Activated naive CD8-positive, alpha-beta T cell treated with anti-CD3 and anti-CD28 coated beads for 36 hours (primary cell): ENCODE data around the gene TBXA2R. TPM values are rescaled to one million over a fixed set of nuclear protein-coding genes. Genes with fewer than 3 reads are reported as not detected.

Experiments used
- DNase-seq: peaks from one replicate; pipeline ENCODE4 v3.0.0; 2021
- H3K27ac Mint-ChIP-seq: one replicate; pipeline ENCODE4 v1.8.0; 2022; ENCODE audit warnings: mild to moderate bottlenecking, moderate library complexity, mixed read lengths
- H3K27me3 Mint-ChIP-seq: one replicate; pipeline ENCODE4 v1.8.0; 2022; ENCODE audit warnings: mild to moderate bottlenecking, mixed read lengths
- H3K36me3 Mint-ChIP-seq: one replicate; pipeline ENCODE4 v1.8.0; 2021; ENCODE audit warnings: mild to moderate bottlenecking, mixed read lengths
- H3K4me1 Mint-ChIP-seq: one replicate; pipeline ENCODE4 v1.8.0; 2021; ENCODE audit warnings: mixed read lengths
- H3K4me3 Mint-ChIP-seq: one replicate; pipeline ENCODE4 v1.8.0; 2022; ENCODE audit warnings: mild to moderate bottlenecking, moderate library complexity, mixed read lengths
- H3K9me3 Mint-ChIP-seq: one replicate; pipeline ENCODE4 v1.8.0; 2022; ENCODE audit warnings: mixed read lengths
- total RNA-seq, 2 experiments: library from RNA; stranded (reverse); gene quantifications; one replicate each; pipeline ENCODE4 v1.2.3, GENCODE V29; 2021

TBXA2R gene
- total RNA-seq, 2 experiments from 2014 or later = 2.8 to 3.1 TPM

DNA sequence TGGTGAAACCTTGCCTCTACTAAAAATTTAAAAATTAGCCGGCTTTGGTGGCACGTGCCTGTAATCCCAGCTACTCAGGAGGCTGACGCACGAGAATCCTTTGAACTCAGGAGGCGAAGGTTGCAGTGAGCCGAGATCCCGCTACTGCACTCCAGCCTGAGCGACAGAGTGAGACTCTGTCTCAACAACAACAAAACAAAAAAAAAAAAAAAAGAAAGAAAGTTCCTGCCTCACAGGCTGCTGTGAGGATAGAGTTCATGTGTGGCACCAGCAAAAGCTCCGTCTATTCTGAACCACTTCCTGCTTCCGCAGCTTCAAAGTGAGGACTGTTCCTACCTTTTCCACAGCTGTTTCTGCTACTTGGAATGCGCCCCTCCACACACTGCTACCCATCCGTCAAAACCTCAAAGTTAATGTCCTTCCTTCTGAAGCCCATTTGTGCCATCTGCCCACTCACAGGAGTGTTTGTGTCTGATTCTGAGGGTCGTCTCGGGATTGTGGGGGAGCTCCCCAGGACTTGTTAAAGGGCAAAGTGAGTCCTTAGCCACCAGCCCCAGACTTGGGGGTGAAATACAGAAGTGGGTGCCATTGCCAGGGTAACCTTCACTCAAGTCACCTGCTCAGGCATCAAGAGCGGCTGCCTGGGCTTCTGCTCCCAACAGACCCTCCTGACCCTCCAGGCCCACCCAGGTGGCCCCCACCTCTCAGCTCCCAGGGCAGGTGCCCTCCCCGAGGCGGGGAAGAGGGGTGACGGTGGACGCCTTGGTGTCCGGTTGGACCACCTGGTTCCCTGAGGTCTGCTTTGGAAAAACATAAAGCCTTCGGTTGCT, 52.2 kb downstream of the TBXA2R start:
- Mint-ChIP-seq H3K27me3 (no peaks in the 10 kb centered on the region), H3K9me3 (no peaks in the 10 kb centered on the region), H3K36me3 (peaks cover 16% of the 10 kb centered on the region), H3K4me3 (peak overlapping the region; percentile 93), H3K4me1 (peaks cover 32% of the 10 kb centered on the region), H3K27ac (peak overlapping the region; percentile 89)
- no peak for DNase-seq

GRCh38 chr19:3551792-3552095, 54.9 kb downstream of the TBXA2R start:
- no peak overlapping the region for H3K27ac Mint-ChIP-seq
- H3K27me3 Mint-ChIP-seq = no peaks in the 10 kb centered on the region
- peaks cover 16% of the 10 kb centered on the region for H3K36me3 Mint-ChIP-seq
- H3K4me3 Mint-ChIP-seq = no peak overlapping the region
- peaks cover 29% of the 10 kb centered on the region for H3K4me1 Mint-ChIP-seq
- DNase-seq = no peak
- H3K9me3 Mint-ChIP-seq = no peaks in the 10 kb centered on the region

GRCh38 chr19:3550947-3551791, 55.5 kb downstream of the TBXA2R start:
- H3K27me3 Mint-ChIP-seq = no peaks in the 10 kb centered on the region
- H3K36me3 Mint-ChIP-seq = peaks cover 16% of the 10 kb centered on the region
- no peak overlapping the region for H3K4me3 Mint-ChIP-seq
- peak overlapping the region; percentile 1 for H3K27ac Mint-ChIP-seq
- DNase-seq = no peak
- H3K9me3 Mint-ChIP-seq = no peaks in the 10 kb centered on the region
- H3K4me1 Mint-ChIP-seq = peaks cover 27% of the 10 kb centered on the region

- no peak overlapping the region for H3K27ac Mint-ChIP-seq
- no peaks in the 10 kb centered on the region for H3K9me3 Mint-ChIP-seq
- peaks cover 22% of the 10 kb centered on the region for H3K4me1 Mint-ChIP-seq
- H3K27me3 Mint-ChIP-seq = no peaks in the 10 kb centered on the region
- DNase-seq = no peak
- no peak overlapping the region for H3K4me3 Mint-ChIP-seq
- peaks cover 14% of the 10 kb centered on the region for H3K36me3 Mint-ChIP-seq
Measured at GRCh38 chr19:3549816-3550215, 56.9 kb downstream of the TBXA2R start.

GRCh38 chr19:3548606-3549005, 58.1 kb downstream of the TBXA2R start:
- H3K4me3 Mint-ChIP-seq = no peak overlapping the region
- DNase-seq = no peak
- H3K4me1 Mint-ChIP-seq = peaks cover 16% of the 10 kb centered on the region
- peaks cover 13% of the 10 kb centered on the region for H3K36me3 Mint-ChIP-seq
- no peaks in the 10 kb centered on the region for H3K9me3 Mint-ChIP-seq
- H3K27me3 Mint-ChIP-seq = no peaks in the 10 kb centered on the region
- no peak overlapping the region for H3K27ac Mint-ChIP-seq

DNA sequence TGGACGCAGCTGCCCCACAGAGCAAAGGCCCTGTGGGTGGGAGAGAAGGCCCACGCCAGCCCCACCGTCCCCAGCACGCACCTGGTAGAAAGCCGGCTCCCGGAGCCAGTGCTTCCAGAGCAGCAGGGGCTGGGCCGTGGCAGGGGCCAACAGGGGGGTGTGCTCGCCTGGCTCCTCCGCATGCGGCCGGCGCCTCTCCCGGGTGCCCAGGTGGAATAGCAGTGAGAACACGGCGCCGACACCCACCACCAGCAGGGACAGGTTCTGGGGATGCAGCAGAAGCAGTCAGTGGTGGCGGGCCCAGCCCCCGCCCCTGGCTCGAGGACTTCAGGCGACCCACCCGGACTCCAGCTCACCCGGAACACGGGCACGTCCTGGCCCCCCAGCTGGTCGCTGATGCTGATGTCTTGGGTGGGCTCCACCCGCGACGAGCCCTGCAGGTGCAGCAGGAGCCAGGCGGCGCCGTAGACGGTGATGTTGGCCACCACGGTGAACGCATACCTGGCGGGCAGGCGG, 58.9 kb downstream of the TBXA2R start:
- Mint-ChIP-seq H3K4me3 (no peak overlapping the region), H3K27ac (no peak overlapping the region), H3K4me1 (peaks cover 12% of the 10 kb centered on the region), H3K27me3 (no peaks in the 10 kb centered on the region), H3K36me3 (peaks cover 12% of the 10 kb centered on the region), H3K9me3 (no peaks in the 10 kb centered on the region)
- DNase-seq = no peak

DNA sequence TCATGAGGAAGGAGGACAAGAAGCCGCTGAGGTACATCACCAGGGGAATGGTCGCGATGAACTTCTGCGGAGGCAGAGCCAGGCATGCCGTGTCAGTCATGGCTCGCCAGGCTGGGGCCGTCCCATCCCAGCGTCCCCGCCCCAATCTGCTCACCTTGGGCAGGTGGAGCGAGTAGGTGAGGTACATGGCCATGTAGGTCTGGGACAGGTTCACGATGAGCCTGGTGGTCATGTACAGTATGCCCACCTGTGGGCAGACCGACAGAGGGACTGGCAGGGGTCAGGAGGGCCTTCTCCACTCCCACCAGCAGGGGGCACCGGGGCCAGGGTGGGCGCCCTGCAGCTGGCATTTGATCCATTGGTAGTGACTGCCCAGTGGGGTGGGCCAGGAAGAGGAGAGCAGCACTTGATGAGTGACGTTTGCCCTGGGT, 59.4 kb downstream of the TBXA2R start:
- Mint-ChIP-seq H3K27ac (no peak overlapping the region), H3K9me3 (no peaks in the 10 kb centered on the region), H3K36me3 (peaks cover 12% of the 10 kb centered on the region), H3K4me1 (peaks cover 12% of the 10 kb centered on the region), H3K27me3 (no peaks in the 10 kb centered on the region), H3K4me3 (no peak overlapping the region)
- peak; percentile 44 for DNase-seq

DNA sequence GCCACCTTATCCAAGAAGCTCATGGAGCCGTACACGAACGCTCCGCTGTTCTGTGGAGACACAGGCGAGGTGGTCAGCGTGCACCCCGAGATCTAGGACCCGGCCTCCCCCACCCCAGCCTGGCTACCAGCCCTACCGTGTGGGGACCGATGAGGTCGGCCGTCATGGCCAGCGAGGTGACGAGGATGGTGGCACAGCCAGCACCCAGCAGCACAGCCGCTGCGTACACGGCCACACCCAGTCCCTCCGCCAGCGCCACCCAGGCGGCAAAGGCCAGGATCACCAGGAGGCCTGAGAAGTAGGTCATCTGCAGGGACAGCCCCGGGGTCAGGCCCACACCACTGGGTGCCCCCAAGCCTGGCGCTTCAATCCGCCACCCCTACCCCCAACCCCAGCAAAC, 60.6 kb downstream of the TBXA2R start:
- no peak for DNase-seq
- H3K4me1 Mint-ChIP-seq = peaks cover 7% of the 10 kb centered on the region
- H3K9me3 Mint-ChIP-seq = no peaks in the 10 kb centered on the region
- H3K27ac Mint-ChIP-seq = peak overlapping the region; percentile 36
- H3K27me3 Mint-ChIP-seq = no peaks in the 10 kb centered on the region
- H3K36me3 Mint-ChIP-seq = peaks cover 12% of the 10 kb centered on the region
- no peak overlapping the region for H3K4me3 Mint-ChIP-seq

DNA sequence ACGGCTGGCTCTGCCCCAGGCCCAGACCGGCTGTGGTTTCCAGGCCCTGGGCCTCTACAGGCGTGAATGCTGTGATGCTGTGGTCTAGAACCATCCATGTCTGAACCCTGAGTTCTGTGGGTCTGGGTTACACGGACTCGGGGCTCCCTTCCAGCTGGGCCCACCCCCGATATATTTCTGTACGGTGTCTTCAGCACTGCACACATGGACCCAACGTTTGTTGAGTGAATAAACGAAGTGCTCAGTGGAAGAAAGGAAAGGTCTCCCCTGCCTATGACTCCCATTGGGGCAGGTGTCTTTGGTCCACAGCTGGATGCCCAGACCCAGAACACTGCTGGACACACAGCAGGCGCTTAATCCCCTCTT, 61.0 kb downstream of the TBXA2R start:
- H3K27ac Mint-ChIP-seq = peak overlapping the region; percentile 36
- H3K9me3 Mint-ChIP-seq = no peaks in the 10 kb centered on the region
- no peaks in the 10 kb centered on the region for H3K27me3 Mint-ChIP-seq
- DNase-seq = no peak
- peaks cover 7% of the 10 kb centered on the region for H3K4me1 Mint-ChIP-seq
- H3K36me3 Mint-ChIP-seq = peaks cover 10% of the 10 kb centered on the region
- no peak overlapping the region for H3K4me3 Mint-ChIP-seq

DNA sequence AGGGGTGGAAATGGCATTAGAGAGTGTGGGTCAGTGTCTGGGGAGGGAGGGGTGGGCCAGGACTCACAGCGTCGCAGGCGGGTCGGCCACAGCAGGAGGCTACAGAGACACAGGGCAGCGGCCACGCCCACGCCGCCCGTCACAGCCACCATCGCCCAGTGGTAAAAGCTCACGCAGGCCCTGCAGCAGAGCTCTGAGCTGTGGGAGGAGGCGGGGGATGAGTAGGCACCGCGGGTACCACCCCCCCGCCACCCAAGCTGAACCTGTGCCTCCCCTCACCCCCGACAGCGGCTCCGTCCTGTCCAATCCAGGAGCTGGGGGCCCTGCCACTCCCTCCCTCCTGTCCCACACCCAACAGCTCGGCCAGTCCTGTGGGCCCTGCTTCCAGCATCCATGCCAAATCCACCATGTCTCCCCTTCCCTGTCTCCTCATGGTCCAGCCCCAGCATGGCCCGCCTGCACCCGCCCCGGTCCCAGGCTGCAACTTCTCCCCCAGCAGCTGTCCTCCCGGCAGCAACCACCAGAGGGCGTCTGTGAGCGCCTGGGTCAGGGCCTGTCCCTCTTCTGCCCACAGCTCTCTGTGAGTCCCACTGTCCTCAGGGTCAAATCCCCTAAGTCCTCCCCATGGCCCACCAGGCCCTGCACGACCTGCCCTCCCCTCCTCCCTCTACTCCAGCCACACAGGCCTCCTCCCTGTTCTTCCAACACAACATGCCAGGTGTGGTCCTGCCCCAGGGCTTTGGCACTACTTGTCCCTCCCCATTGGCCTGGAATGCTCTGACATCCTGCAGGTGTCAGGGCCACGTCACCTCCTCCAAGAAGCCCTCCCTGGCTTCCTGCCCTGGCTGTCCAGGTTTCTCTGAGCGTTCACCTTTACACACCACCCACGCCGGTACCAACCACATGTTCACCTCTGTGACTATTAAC, 61.7 kb downstream of the TBXA2R start:
- Mint-ChIP-seq H3K9me3 (no peaks in the 10 kb centered on the region), H3K4me1 (peaks cover 7% of the 10 kb centered on the region), H3K27me3 (no peaks in the 10 kb centered on the region), H3K27ac (peak overlapping the region; percentile 45), H3K36me3 (peaks cover 10% of the 10 kb centered on the region), H3K4me3 (no peak overlapping the region)
- DNase-seq = peak; percentile 76

Other genes with a start within 250 kb of the TBXA2R start
- 10 to 100 TPM; 19.0 to 19.5 TPM for gene NFIC, start 240.3 kb downstream of the TBXA2R start, total RNA-seq
- gene SMIM24, start 126.3 kb downstream of the TBXA2R start, total RNA-seq = 1 to 10 TPM; 2.2 to 2.5 TPM
- not detected for gene SMIM44, start 123.4 kb downstream of the TBXA2R start, total RNA-seq
- 10 to 100 TPM; 17.2 to 18.3 TPM for gene DOHH, start 106.2 kb downstream of the TBXA2R start, total RNA-seq
- gene FZR1, start 100.6 kb downstream of the TBXA2R start, total RNA-seq = 10 to 100 TPM; 32.6 to 39.6 TPM
- 1 to 10 TPM; 1.2 to 2.2 TPM for gene TEKTIP1, start 67.7 kb downstream of the TBXA2R start, total RNA-seq
- gene MFSD12, start 49.3 kb downstream of the TBXA2R start, total RNA-seq = 10 to 100 TPM; 73.2 to 76.1 TPM
- 10 to 100 TPM; 37.1 to 41.6 TPM for gene HMG20B, start 33.9 kb downstream of the TBXA2R start, total RNA-seq
- under 1 TPM; 0.32 to 0.43 TPM for gene GIPC3, start 21.4 kb downstream of the TBXA2R start, total RNA-seq
- 10 to 100 TPM; 33.0 to 34.4 TPM for gene CACTIN, start 19.9 kb upstream of the TBXA2R start, total RNA-seq
- 10 to 100 TPM; 12.9 to 14.8 TPM for gene PIP5K1C, start 93.6 kb upstream of the TBXA2R start, total RNA-seq
- under 1 TPM; 0.24 to 0.39 TPM for gene TJP3, start 101.5 kb upstream of the TBXA2R start, total RNA-seq
- gene APBA3, start 154.8 kb upstream of the TBXA2R start, total RNA-seq = 10 to 100 TPM; 21.4 to 21.9 TPM
- gene MRPL54, start 155.8 kb upstream of the TBXA2R start, total RNA-seq = 10 to 100 TPM; 76.9 to 81.5 TPM
- not detected for gene RAX2, start 165.4 kb upstream of the TBXA2R start, total RNA-seq
- 10 to 100 TPM; 32.1 to 33.8 TPM for gene MATK, start 179.5 kb upstream of the TBXA2R start, total RNA-seq